Measurements from ENCODE around the gene CHD6.

CHD6 gene

GRCh38 chr20:41559658-41560057 is 58.5 kb downstream of the CHD6 start:
- in situ Hi-C loops (cut with MboI; ENCODE audit: low sequenced_read_pairs, unreplicated experiment), result no loop called here
- DNase-seq (ENCODE audit: low spot score), result no peak
- no peak for TF ChIP-seq CTCF (IDR thresholded peaks at IDR 0.05; ENCODE audit: borderline replicate concordance, control extremely low read depth, extremely low read depth, insufficient read depth, missing control alignments)

- DNase-seq (ENCODE audit: low spot score), result no peak
- TF ChIP-seq CTCF (IDR thresholded peaks at IDR 0.05; ENCODE audit: borderline replicate concordance, control extremely low read depth, extremely low read depth, insufficient read depth, missing control alignments), result no peak
- in situ Hi-C loops (cut with MboI; ENCODE audit: low sequenced_read_pairs, unreplicated experiment), result no loop called here
Observed at GRCh38 chr20:41553142-41553879, 64.9 kb downstream of the CHD6 start.

- TF ChIP-seq CTCF (IDR thresholded peaks at IDR 0.05; ENCODE audit: borderline replicate concordance, control extremely low read depth, extremely low read depth, insufficient read depth, missing control alignments), result no peak
- in situ Hi-C loops (cut with MboI; ENCODE audit: low sequenced_read_pairs, unreplicated experiment), result no loop called here
- no peak for DNase-seq (ENCODE audit: low spot score)
Observed at GRCh38 chr20:41552295-41553068, 65.7 kb downstream of the CHD6 start.

GRCh38 chr20:41551011-41551705 is 67.0 kb downstream of the CHD6 start:
- DNase-seq (ENCODE audit: low spot score), result peak; percentile 29
- in situ Hi-C loops (cut with MboI; ENCODE audit: low sequenced_read_pairs, unreplicated experiment), result no loop called here
- TF ChIP-seq CTCF (IDR thresholded peaks at IDR 0.05; ENCODE audit: borderline replicate concordance, control extremely low read depth, extremely low read depth, insufficient read depth, missing control alignments), result no peak

- in situ Hi-C loops (cut with MboI; ENCODE audit: low sequenced_read_pairs, unreplicated experiment), result no loop called here
- TF ChIP-seq CTCF (IDR thresholded peaks at IDR 0.05; ENCODE audit: borderline replicate concordance, control extremely low read depth, extremely low read depth, insufficient read depth, missing control alignments), result no peak
- no peak for DNase-seq (ENCODE audit: low spot score)
Observed at GRCh38 chr20:41547221-41547620, 71.0 kb downstream of the CHD6 start.

- no peak for TF ChIP-seq CTCF (IDR thresholded peaks at IDR 0.05; ENCODE audit: borderline replicate concordance, control extremely low read depth, extremely low read depth, insufficient read depth, missing control alignments)
- DNase-seq (ENCODE audit: low spot score), result no peak
- in situ Hi-C loops (cut with MboI; ENCODE audit: low sequenced_read_pairs, unreplicated experiment), result no loop called here
Observed at GRCh38 chr20:41546535-41546934, 71.6 kb downstream of the CHD6 start.

Data from GM13976 (cell line).